ENCODE results near the gene PTPRN2.

Gene PTPRN2

GRCh38 chr7:158611541-158611940 is 23.9 kb upstream of the PTPRN2 start:
- no peak for TF ChIP-seq CTCF (IDR thresholded peaks at IDR 0.05; ENCODE audit: extremely low read depth, insufficient read depth, missing control alignments)
- in situ Hi-C loops (cut with MboI; ENCODE audit: low pct_unique_long_range_greater_than_20kb, low sequenced_read_pairs, unreplicated experiment) = no loop called here
- no peak for DNase-seq (ENCODE audit: low spot score)

- DNase-seq (ENCODE audit: low spot score) = no peak
- TF ChIP-seq CTCF (IDR thresholded peaks at IDR 0.05; ENCODE audit: extremely low read depth, insufficient read depth, missing control alignments) = no peak
- in situ Hi-C loops (cut with MboI; ENCODE audit: low pct_unique_long_range_greater_than_20kb, low sequenced_read_pairs, unreplicated experiment) = no loop called here
Observed at GRCh38 chr7:158609313-158609974, 21.8 kb upstream of the PTPRN2 start.

- no peak for DNase-seq (ENCODE audit: low spot score)
- in situ Hi-C loops (cut with MboI; ENCODE audit: low pct_unique_long_range_greater_than_20kb, low sequenced_read_pairs, unreplicated experiment) = no loop called here
- TF ChIP-seq CTCF (IDR thresholded peaks at IDR 0.05; ENCODE audit: extremely low read depth, insufficient read depth, missing control alignments) = no peak
Observed at GRCh38 chr7:158607563-158607962, 19.9 kb upstream of the PTPRN2 start.

- DNase-seq (ENCODE audit: low spot score) = peak; percentile 4
- in situ Hi-C loops (cut with MboI; ENCODE audit: low pct_unique_long_range_greater_than_20kb, low sequenced_read_pairs, unreplicated experiment) = no loop called here
- TF ChIP-seq CTCF (IDR thresholded peaks at IDR 0.05; ENCODE audit: extremely low read depth, insufficient read depth, missing control alignments) = no peak
Observed at GRCh38 chr7:158606671-158607424, 19.2 kb upstream of the PTPRN2 start.

GRCh38 chr7:158606129-158606528 is 18.5 kb upstream of the PTPRN2 start:
- peak; percentile 2 for DNase-seq (ENCODE audit: low spot score)
- in situ Hi-C loops (cut with MboI; ENCODE audit: low pct_unique_long_range_greater_than_20kb, low sequenced_read_pairs, unreplicated experiment) = no loop called here
- TF ChIP-seq CTCF (IDR thresholded peaks at IDR 0.05; ENCODE audit: extremely low read depth, insufficient read depth, missing control alignments) = no peak

- DNase-seq (ENCODE audit: low spot score) = no peak
- in situ Hi-C loops (cut with MboI; ENCODE audit: low pct_unique_long_range_greater_than_20kb, low sequenced_read_pairs, unreplicated experiment) = no loop called here
- TF ChIP-seq CTCF (IDR thresholded peaks at IDR 0.05; ENCODE audit: extremely low read depth, insufficient read depth, missing control alignments) = no peak
Observed at GRCh38 chr7:158603773-158604755, 16.4 kb upstream of the PTPRN2 start.
